ENCODE results near the gene KIF21A.
"Not testable (repeated sequence)": the region's sequence is repeated elsewhere in the genome, so short reads cannot be mapped to it uniquely, and the experiment has no call there.

KIF21A gene

GRCh38 chr12:39344926-39345325 lies 98.0 kb downstream of the KIF21A start:
- no peak for DNase-seq (ENCODE audit: low spot score)

- DNase-seq (ENCODE audit: low spot score), result no peak
Observed at GRCh38 chr12:39343665-39344064, 99.3 kb downstream of the KIF21A start.

DNA sequence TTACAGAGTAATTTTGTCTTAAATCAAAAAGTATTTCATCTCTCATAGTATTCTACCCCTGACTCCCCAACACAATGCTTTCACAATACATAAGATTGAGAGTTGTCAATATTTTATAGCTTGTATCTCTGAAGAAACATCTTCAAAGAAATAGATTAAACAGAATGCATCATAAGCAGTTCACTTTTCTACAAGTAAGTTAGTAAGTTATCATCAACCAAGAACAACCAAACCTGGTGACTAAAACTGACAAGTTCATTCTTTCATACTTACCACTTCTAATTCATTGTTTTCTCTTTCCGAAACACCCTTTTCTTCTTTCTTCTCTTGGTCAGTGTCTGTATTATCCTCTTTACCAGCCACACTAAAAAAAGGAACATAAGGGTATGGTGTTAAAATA lies 101.2 kb downstream of the KIF21A start:
- no peak for DNase-seq (ENCODE audit: low spot score)

DNA sequence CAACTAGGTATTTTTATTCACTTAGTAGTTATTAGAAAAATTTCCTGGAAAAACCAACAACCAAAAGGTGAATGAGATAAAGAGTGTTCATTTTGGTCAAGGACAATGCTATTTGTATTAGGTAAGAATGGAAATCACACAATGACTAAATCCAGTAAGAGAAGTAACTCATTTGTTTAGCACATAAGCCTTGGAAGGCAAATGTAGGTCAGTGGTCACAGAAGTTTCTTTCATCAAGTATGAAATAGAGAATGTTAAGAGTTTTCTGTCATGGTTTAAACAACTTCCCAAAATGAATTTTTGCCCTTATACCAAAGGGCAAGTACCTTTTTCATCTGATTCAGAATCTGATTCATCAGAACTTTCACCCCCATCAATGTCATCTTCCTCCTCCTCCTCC lies 101.7 kb downstream of the KIF21A start:
- no peak for DNase-seq (ENCODE audit: low spot score)

GRCh38 chr12:39332661-39333175 lies 110.2 kb downstream of the KIF21A start:
- no peak for DNase-seq (ENCODE audit: low spot score)

DNA sequence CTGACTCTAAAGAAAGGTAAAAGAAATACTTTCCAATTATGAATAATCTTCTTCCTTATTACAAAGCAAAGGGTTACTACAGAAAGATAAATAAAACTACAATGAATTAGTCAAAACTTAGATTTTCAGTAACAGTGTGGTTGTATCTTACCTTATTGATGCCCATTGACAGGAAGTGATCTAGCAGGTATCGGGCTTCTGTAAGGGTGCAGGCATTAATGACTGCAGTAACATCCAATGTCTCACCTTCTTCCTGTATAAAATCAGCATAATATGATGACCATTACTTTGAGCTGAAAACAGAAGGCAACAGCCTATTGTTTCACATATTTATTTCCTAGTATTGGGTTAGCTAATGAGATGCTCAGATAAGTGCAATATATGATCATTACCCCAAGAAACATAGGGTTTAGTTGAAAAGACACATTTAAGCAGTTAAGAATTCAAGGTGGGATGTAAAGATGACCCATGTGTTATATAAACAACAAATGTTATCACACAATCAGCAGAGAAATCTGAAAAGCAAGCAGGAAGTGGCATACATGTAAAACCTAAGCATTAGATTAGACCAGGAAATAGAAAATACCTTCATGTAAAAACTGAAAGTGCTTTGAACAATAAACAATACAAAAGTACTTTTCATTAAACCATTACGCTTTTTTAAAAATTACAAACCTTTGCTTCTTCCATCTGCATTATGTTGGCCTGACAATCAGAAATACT lies 111.2 kb downstream of the KIF21A start:
- no peak for DNase-seq (ENCODE audit: low spot score)

DNA sequence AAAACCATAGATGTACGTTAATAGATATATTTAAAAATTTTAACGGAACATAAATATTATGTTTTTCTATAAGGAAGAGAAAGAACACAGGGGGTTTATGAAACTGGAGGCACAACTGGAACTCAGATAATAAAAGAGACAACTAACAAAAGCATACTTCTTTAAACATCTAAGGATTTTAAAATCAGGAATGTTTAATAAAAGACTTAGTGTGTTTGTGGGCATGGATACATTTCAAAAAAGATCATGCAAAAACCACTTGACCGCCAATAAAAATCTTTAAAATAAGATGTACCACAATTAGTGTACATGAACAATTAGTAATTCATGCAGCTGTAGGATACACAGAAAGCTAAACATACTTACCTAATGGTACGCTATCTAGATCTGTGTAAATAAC lies 113.0 kb downstream of the KIF21A start:
- DNase-seq (ENCODE audit: low spot score), result no peak

DNA sequence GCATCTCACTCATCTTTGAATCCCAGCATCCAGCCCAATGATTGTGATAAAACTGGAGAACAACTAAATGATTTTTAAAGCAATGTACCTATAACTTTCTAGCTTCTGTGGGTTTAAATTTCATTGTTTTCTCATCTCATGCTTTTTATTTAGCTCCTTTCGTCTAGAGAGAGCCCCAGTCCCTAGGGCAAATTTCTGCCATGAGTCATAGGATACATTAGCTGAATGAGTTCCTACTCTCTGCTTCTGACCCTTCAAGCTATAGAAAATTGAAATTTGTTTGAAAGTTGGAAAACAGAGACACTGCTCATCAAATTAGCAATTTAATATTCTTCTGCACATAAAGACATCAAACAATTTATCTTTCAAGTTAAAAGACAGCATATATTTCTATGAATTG lies 113.9 kb downstream of the KIF21A start:
- DNase-seq (ENCODE audit: low spot score), result no peak

DNA sequence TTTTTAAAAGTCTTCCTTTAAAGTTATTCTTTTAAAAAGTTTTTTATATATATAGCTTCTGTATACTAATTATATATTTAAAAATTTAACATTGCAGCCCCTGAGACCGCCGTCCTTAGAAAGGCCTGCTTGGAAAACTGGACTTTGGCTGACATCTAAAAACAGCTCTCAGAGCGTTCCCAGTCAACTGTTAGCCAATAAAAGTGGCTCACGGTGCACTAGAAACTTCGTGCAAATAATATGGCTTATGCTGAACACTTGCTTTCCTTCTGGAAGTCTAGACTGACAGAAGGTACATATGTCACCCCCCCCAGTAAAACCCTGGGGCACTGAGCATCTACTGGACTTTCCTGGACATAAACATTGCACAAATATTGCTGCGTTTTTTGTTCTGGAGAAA lies 115.0 kb downstream of the KIF21A start:
- DNase-seq (ENCODE audit: low spot score), result no peak

DNA sequence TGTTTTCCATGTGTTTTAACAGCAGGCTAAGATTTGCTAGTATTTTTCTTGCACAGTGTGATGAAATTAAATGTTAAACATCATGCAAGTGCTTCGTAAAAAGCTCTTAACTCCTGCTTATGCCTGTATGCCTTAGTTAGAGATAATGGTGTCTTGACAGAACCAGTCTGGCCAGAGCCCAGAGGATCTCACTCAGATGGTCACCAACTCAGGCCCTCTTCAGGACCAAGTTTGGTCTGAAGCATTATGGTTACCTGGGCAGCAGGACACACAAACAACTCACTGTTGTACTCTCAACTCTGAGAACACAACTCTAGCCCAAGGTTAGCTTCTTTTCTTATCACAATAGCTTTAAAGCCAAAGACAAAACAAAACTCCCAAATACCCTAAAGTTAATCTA lies 115.4 kb downstream of the KIF21A start:
- no peak for DNase-seq (ENCODE audit: low spot score)

DNA sequence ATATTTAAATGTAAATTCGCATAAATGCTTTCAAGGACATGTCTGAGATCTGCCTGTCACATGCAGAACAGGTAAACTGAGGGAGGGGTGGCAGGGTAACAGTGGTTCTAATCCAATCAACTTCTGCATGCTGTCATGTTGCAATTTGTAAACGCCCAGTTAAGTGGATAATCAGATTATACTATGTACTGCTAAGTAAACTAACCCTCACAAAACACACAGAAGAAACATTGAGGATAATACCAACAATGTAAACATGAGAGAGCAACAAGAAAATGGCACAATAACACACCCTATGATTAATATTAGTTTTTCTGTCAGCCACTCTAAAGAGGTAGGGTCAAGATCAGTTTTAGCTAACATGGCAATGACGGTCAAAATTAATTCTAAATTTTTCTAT lies 123.7 kb downstream of the KIF21A start:
- peak; percentile 4 for DNase-seq (ENCODE audit: low spot score)

- DNase-seq (ENCODE audit: low spot score), result no peak
Observed at GRCh38 chr12:39314547-39314946, 128.4 kb downstream of the KIF21A start.

DNA sequence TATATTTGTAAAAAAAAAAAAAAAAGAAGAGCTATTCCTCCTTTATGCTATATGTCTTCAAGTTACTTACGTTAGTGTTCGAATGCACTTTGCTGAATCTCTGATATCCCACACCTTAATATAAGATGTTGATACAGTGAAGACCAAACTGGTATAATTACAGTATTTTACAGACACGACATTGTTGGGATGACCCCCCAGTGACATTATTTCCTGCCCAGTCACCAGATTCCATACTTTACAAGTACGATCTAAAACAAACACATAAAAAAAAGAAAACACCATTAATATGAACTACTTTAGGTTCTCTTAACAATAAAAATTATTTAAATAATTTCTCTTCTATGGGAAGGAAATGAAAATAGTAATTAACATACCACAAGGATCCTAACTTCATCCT lies 133.4 kb downstream of the KIF21A start:
- no peak for DNase-seq (ENCODE audit: low spot score)

DNA sequence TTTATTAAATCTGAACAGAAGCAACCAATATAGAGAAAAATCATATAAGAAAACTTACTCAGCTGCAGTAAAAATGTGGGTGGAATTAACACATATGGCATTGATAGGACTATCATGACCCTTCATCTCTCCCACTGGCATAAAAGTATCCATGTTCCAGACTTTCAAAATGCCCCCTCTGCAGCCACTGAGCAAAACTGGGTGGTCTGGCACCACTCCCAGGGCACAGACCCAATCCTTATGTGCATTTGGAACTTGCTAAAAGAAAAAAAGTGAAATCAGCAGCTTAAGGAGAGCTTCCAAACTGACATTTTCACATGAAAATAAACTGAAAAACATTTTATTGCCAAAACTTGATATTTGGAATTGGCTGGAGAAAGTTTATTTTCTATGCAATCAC lies 141.5 kb downstream of the KIF21A start:
- no peak for DNase-seq (ENCODE audit: low spot score)

GRCh38 chr12:39300799-39301198 lies 142.1 kb downstream of the KIF21A start:
- no peak for DNase-seq (ENCODE audit: low spot score)

- DNase-seq (ENCODE audit: low spot score), result no peak
Observed at GRCh38 chr12:39297891-39298290, 145.0 kb downstream of the KIF21A start.

- no peak for DNase-seq (ENCODE audit: low spot score)
Observed at GRCh38 chr12:39296496-39296895, 146.4 kb downstream of the KIF21A start.

DNA sequence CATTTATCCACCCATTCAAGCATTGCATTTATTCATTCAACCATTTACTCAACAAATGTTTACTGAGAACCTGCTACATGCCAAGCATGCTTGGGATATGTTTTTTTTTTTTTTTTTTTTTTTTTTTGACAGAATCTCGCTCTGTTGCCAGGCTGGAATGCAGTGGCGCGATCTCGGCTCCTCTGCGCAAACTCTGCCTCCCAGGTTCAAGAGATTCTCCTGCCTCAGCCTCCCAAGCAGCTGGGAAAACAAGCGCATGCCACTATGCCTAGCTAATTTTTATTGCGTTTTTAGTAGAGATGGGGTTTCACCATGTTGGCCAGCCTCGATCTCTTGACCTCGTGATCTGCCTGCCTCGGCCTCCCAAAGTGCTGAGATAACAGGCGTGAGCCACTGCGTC lies 147.3 kb downstream of the KIF21A start:
- DNase-seq (ENCODE audit: low spot score), result not testable (repeated sequence)

- no peak for DNase-seq (ENCODE audit: low spot score)
Observed at GRCh38 chr12:39294715-39295114, 148.2 kb downstream of the KIF21A start.

- no peak for DNase-seq (ENCODE audit: low spot score)
Observed at GRCh38 chr12:39292125-39292630, 150.7 kb downstream of the KIF21A start.

DNA sequence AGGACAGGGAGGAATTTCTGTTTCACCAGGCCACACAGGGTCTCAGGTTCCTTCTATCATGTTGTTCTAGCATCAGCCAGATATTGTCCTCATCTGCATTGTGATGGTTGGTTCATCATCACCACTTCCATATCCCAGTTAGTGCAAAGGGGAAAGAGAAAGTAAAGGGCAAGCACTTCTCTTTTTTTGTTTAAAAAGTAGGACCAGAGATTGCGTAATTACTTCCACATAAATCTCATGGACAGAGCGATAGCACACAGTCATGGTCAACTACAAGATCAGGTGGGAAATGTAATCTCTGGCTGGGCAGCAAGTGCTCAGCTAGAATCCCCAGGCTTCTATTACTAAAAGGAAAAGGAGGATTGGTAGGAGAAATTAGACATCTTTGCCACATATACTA lies 155.1 kb downstream of the KIF21A start:
- DNase-seq (ENCODE audit: low spot score), result no peak

DNA sequence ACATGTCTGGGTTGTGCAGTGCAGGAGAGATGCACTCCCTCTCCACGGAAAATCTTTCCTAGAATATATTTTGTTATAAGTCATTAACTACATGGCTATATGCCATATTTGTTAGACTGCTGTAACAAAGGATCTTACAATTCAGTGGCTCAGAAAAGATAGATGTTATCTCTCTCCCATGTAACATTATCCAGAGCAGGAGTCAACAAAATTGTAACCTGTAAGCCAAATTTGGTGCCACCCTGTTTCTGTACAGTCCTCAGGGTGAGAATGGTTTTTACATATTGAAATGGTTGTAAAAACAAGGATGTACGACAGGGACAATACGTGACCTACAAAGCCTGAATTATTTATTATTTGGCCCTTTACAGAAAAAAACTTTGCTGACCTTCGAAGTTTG lies 155.5 kb downstream of the KIF21A start:
- DNase-seq (ENCODE audit: low spot score), result no peak

- no peak for DNase-seq (ENCODE audit: low spot score)
Observed at GRCh38 chr12:39278426-39278825, 164.5 kb downstream of the KIF21A start.

- DNase-seq (ENCODE audit: low spot score), result no peak
Observed at GRCh38 chr12:39277416-39277815, 165.5 kb downstream of the KIF21A start.

Data from HuH-7.5 (cell line).